ENCODE results near the gene CCL3. TPM values are rescaled to one million over a fixed set of nuclear protein-coding genes. Genes with fewer than 3 reads are reported as not detected.

Gene CCL3
- total RNA-seq, 1 experiment from 2014 or later = 0.98 TPM

GRCh38 chr17:36094746-36095145 is 4.8 kb upstream of the CCL3 start:
- no peak overlapping the region for H3K4me3 ChIP-seq (replicated peaks in 1 of 2; ENCODE audit: low read depth in 1 of 2, low read length in 2 of 2)
- no peak overlapping the region for H3K9ac ChIP-seq (ENCODE audit: low read length)
- DNase-seq (ENCODE audit: low read depth, low spot score) = no peak
- TF ChIP-seq POLR2A (IDR thresholded peaks at IDR 0.05; ENCODE audit: borderline replicate concordance, extremely low read depth, insufficient read depth, insufficient read length) (no peak), ZFX (IDR thresholded peaks at IDR 0.05) (no peak)
- no TSS peak for BruUV-seq (replicated peaks)
- intact Hi-C loops (cut with micrococcal nuclease) = no loop called here
- H3K4me1 ChIP-seq (ENCODE audit: control insufficient read depth in 1 of 2, insufficient read depth in 2 of 2, low read length in 2 of 2) = no peaks in the 10 kb centered on the region
- POLR2A ChIA-PET = no interaction called here
- H3K27me3 ChIP-seq (ENCODE audit: insufficient read depth, low read length) = 0 out of 2 replicates have a peak, but pooled peaks cover 4% of the 10 kb centered on the region
- H2AFZ ChIP-seq (ENCODE audit: low read depth, low read length, poor library complexity, severe bottlenecking) = no peak overlapping the region
- H3K9me2 ChIP-seq (ENCODE audit: insufficient read depth) = no peaks in the 10 kb centered on the region
- no peak for ATAC-seq
- CTCF ChIA-PET = no interaction called here
- H3K27ac ChIP-seq (ENCODE audit: low read depth, low read length) = no peak overlapping the region
- RAD21 ChIA-PET (ENCODE audit: low non-redundant PET in 1 of 2, low total read pairs in 2 of 2, uncharacterized antibody in 2 of 2, unreplicated experiment in 2 of 2) = no interaction called here
- no peaks in the 10 kb centered on the region for H4K20me1 ChIP-seq (ENCODE audit: insufficient read depth)
- H3K79me2 ChIP-seq (ENCODE audit: insufficient read depth, low read length) = no peaks in the 10 kb centered on the region
- H3K36me3 ChIP-seq (ENCODE audit: control insufficient read depth in 1 of 2, insufficient read depth in 2 of 2, low read length in 2 of 2) = no peaks in the 10 kb centered on the region
- no peaks in the 10 kb centered on the region for H3K9me3 ChIP-seq (ENCODE audit: control insufficient read depth in 1 of 2, insufficient read depth in 1 of 2, low read depth in 1 of 2, low read length in 2 of 2)
- no peak overlapping the region for H3K4me2 ChIP-seq (ENCODE audit: low read length)

DNA sequence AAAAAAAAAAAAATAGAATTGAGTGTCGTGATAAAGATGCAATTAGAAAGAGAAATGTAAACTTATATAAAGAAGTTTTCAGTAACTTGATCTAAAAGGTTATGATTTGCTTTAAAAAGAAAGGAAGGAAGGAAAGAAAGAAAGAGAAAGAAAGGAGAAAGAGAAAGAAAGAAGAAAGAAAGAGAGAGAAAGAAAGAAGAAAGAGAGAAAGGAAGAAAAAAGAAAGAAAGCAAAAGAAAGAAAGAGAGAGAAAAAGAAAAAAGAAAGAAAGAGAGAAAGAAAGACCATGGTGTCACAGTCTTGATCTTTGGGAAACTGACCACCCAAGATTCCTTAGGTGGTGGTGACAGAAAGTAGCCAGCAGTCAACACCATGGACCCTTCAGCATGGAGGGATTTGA is 4.3 kb upstream of the CCL3 start:
- TF ChIP-seq EGR1 (IDR thresholded peaks at IDR 0.05; ENCODE audit: low read depth) (no peak), YY1 (IDR thresholded peaks at IDR 0.05; ENCODE audit: extremely low read depth, insufficient replicate concordance, low read depth, low read length) (no peak), CTCF (IDR thresholded peaks at IDR 0.05 in 2 of 3, conservative IDR thresholded peaks at IDR 0.05 in 1 of 3; ENCODE audit: borderline replicate concordance in 1 of 3, insufficient read depth in 1 of 3, low read depth in 2 of 3, low read length in 2 of 3) (no peak), ELF1 (IDR thresholded peaks at IDR 0.05; ENCODE audit: borderline replicate concordance, low read depth) (no peak), ZNF274 (IDR thresholded peaks at IDR 0.05; ENCODE audit: low read depth, low read length) (no peak), SP1 (IDR thresholded peaks at IDR 0.05; ENCODE audit: low read depth) (no peak), CBX3 (IDR thresholded peaks at IDR 0.05; ENCODE audit: low read depth) (no peak), EZH2phosphoT487 (IDR thresholded peaks at IDR 0.05; ENCODE audit: borderline replicate concordance) (no peak), JUND (IDR thresholded peaks at IDR 0.05) (no peak), EZH2 (IDR thresholded peaks at IDR 0.05) (no peak), ZFX (IDR thresholded peaks at IDR 0.05) (no peak), SRF (IDR thresholded peaks at IDR 0.05; ENCODE audit: low read depth) (no peak), TCF7L2 (IDR thresholded peaks at IDR 0.05; ENCODE audit: borderline replicate concordance, extremely low read depth, insufficient read depth, insufficient read length) (no peak), CEBPB (IDR thresholded peaks at IDR 0.05; ENCODE audit: low read depth) (no peak), POLR2A (IDR thresholded peaks at IDR 0.05; ENCODE audit: borderline replicate concordance, extremely low read depth, insufficient read depth, insufficient read length) (no peak)
- TF ChIP-seq, protein P1, sequence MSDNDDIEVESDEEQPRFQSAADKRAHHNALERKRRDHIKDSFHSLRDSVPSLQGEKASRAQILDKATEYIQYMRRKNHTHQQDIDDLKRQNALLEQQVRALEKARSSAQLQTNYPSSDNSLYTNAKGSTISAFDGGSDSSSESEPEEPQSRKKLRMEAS (IDR thresholded peaks at IDR 0.05) = no peak
- TF ChIP-seq, protein P2, sequence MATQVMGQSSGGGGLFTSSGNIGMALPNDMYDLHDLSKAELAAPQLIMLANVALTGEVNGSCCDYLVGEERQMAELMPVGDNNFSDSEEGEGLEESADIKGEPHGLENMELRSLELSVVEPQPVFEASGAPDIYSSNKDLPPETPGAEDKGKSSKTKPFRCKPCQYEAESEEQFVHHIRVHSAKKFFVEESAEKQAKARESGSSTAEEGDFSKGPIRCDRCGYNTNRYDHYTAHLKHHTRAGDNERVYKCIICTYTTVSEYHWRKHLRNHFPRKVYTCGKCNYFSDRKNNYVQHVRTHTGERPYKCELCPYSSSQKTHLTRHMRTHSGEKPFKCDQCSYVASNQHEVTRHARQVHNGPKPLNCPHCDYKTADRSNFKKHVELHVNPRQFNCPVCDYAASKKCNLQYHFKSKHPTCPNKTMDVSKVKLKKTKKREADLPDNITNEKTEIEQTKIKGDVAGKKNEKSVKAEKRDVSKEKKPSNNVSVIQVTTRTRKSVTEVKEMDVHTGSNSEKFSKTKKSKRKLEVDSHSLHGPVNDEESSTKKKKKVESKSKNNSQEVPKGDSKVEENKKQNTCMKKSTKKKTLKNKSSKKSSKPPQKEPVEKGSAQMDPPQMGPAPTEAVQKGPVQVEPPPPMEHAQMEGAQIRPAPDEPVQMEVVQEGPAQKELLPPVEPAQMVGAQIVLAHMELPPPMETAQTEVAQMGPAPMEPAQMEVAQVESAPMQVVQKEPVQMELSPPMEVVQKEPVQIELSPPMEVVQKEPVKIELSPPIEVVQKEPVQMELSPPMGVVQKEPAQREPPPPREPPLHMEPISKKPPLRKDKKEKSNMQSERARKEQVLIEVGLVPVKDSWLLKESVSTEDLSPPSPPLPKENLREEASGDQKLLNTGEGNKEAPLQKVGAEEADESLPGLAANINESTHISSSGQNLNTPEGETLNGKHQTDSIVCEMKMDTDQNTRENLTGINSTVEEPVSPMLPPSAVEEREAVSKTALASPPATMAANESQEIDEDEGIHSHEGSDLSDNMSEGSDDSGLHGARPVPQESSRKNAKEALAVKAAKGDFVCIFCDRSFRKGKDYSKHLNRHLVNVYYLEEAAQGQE (IDR thresholded peaks at IDR 0.05; ENCODE audit: low read depth) = no peak
- no peak overlapping the region for H3K27ac ChIP-seq (ENCODE audit: low read depth, low read length)
- no peaks in the 10 kb centered on the region for H3K4me1 ChIP-seq (ENCODE audit: control insufficient read depth in 1 of 2, insufficient read depth in 2 of 2, low read length in 2 of 2)
- H2AFZ ChIP-seq (ENCODE audit: low read depth, low read length, poor library complexity, severe bottlenecking) = no peak overlapping the region
- intact Hi-C loops (cut with micrococcal nuclease) = no loop called here
- H3K9me3 ChIP-seq (ENCODE audit: control insufficient read depth in 1 of 2, insufficient read depth in 1 of 2, low read depth in 1 of 2, low read length in 2 of 2) = no peaks in the 10 kb centered on the region
- CTCF ChIA-PET = no interaction called here
- no peak for ATAC-seq
- POLR2A ChIA-PET = no interaction called here
- H3K36me3 ChIP-seq (ENCODE audit: control insufficient read depth in 1 of 2, insufficient read depth in 2 of 2, low read length in 2 of 2) = no peaks in the 10 kb centered on the region
- no peak overlapping the region for H3K4me2 ChIP-seq (ENCODE audit: low read length)
- BruUV-seq (replicated peaks) = no TSS peak
- RAD21 ChIA-PET (ENCODE audit: low non-redundant PET in 1 of 2, low total read pairs in 2 of 2, uncharacterized antibody in 2 of 2, unreplicated experiment in 2 of 2) = no interaction called here
- H3K9me2 ChIP-seq (ENCODE audit: insufficient read depth) = no peaks in the 10 kb centered on the region
- no peak for DNase-seq (ENCODE audit: low read depth, low spot score)
- H3K4me3 ChIP-seq (replicated peaks in 1 of 2; ENCODE audit: low read depth in 1 of 2, low read length in 2 of 2) = no peak overlapping the region
- no peak overlapping the region for H3K9ac ChIP-seq (ENCODE audit: low read length)
- H3K79me2 ChIP-seq (ENCODE audit: insufficient read depth, low read length) = no peaks in the 10 kb centered on the region
- H4K20me1 ChIP-seq (ENCODE audit: insufficient read depth) = no peaks in the 10 kb centered on the region
- 0 out of 2 replicates have a peak, but pooled peaks cover 4% of the 10 kb centered on the region for H3K27me3 ChIP-seq (ENCODE audit: insufficient read depth, low read length)
